GM18520 (cell line): ENCODE measurements around the gene SUDS3.
A peak's percentile ranks its signal among the peaks of the same experiment; 100 is the strongest.
"Not testable (repeated sequence)": the region's sequence is repeated elsewhere in the genome, so short reads cannot be mapped to it uniquely, and the experiment has no call there.

Experiments used
- ATAC-seq: cut with Tn5 transposase; IDR thresholded peaks from one replicate; pipeline ENCODE4 v1.9.1; 2021; ENCODE audit not compliant: unreplicated experiment

Gene SUDS3, protein sequence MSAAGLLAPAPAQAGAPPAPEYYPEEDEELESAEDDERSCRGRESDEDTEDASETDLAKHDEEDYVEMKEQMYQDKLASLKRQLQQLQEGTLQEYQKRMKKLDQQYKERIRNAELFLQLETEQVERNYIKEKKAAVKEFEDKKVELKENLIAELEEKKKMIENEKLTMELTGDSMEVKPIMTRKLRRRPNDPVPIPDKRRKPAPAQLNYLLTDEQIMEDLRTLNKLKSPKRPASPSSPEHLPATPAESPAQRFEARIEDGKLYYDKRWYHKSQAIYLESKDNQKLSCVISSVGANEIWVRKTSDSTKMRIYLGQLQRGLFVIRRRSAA

GRCh38 chr12:118376089-118377020 is at the start of gene SUDS3:
SUDS3 (plus strand) TSS chr12:118376555; CDS start chr12:118376692, 137 bp downstream.
- ATAC-seq, result peak; percentile 27

GRCh38 chr12:118326991-118327390 is 49.4 kb upstream of the SUDS3 start:
- no peak for ATAC-seq

GRCh38 chr12:118327391-118327790 is 49.0 kb upstream of the SUDS3 start:
- ATAC-seq, result no peak

- no peak for ATAC-seq
Measured at GRCh38 chr12:118328486-118329330, 47.6 kb upstream of the SUDS3 start.

DNA sequence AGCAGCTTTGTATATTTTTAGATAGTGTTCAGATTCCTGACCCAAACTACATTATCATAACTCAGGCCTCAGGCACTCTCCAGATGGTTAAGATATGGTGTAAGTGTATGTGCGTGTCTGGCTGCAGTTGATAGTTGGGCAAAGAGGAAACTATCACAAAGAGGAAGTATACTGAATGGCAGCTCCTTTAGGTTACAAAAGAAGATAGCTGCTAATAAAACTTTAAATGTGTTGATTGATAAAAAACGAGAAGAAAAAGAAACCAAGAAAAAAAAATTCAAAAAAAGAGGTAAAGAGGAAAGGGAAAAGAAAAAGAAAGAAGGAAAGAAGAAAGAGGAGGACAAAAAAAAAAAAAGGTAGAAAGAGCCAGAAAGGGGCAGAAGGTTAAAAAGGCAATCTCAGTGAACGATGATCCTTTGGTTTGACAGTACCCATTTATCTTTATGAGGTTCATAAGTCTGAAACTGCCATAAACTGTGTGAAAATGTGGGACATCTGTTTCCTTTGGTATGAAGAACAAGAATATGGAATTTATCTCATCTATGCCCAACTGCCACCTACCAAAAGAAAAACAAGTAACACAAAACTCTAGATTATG is 45.8 kb upstream of the SUDS3 start:
- ATAC-seq, result no peak

DNA sequence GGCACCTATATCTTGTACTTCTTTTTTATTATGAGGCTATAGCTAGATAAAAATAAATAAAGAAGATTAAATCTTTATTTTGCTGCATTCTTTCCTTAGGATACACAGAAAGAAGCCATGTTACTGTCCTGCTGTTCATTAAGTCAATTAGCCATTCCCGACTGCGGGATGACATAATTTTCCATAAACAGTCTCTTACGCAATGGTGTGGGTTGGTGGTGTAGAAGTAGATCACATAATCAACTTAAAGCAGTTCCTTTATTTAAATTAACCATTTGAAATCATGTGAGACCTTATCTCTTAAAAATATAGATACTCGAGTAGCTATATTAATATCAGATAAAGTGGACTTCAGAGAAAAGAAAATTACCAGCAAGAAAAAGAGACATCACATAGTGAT is 43.8 kb upstream of the SUDS3 start:
- ATAC-seq, result no peak

DNA sequence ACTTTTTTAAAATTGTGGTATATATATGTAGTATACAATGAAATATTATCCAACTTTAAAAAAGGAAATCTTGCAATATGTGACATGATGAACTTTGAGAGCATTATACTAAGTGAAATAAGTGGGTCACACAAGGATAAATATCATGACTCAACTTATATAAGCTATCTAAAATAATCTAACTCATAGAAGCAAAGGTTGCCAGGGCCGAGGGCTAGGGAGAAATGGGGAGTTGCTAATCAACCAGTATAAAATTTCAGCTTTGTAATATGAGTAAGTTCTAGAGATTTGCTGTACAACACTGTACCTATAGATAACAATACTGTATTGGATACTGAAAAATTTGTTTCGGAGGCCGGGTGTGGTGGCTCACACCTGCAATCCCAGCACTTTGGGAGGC is 42.1 kb upstream of the SUDS3 start:
- ATAC-seq, result no peak

- no peak for ATAC-seq
Measured at GRCh38 chr12:118334939-118335567, 41.3 kb upstream of the SUDS3 start.

- ATAC-seq, result no peak
Measured at GRCh38 chr12:118336123-118336522, 40.2 kb upstream of the SUDS3 start.

GRCh38 chr12:118337194-118337838 is 39.0 kb upstream of the SUDS3 start:
- ATAC-seq, result no peak

DNA sequence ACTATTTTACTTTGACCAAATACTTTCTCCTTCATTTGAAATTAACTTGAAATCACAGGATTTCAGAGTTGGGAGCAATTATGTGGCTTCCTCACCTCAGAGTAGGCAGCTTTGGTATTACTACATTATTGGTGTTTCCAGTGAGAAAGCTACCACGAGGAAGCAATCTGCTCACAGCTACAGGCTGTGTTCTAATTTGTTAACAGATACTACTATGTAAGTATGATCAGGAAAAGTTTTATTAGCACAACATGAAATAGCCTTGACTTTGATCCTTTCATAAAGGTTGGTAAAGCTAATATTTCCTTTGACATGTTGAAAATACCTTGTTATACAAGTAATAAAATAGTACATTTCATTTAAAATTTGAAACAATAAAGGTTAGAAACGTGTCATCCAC is 34.3 kb upstream of the SUDS3 start:
- no peak for ATAC-seq

DNA sequence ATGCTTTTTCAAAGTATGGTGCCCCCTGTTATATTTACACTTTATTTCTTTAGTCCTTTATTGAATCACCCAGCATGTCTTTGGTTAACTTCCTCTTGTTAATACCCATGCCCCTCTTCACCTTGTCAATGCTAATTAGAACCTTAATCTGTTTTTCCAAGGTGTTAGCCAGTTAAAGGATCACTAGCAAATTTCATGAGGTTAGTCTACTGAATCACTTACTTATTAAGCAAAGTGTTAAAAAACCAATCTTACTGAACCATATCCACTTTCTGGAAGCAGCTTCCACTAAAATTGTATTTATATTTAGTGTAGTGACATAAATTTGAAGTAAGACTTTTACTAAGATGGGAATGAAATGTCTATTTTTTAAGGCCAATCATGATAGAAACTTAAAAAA is 31.5 kb upstream of the SUDS3 start:
- no peak for ATAC-seq

GRCh38 chr12:118345355-118345754 is 31.0 kb upstream of the SUDS3 start:
- ATAC-seq, result no peak

DNA sequence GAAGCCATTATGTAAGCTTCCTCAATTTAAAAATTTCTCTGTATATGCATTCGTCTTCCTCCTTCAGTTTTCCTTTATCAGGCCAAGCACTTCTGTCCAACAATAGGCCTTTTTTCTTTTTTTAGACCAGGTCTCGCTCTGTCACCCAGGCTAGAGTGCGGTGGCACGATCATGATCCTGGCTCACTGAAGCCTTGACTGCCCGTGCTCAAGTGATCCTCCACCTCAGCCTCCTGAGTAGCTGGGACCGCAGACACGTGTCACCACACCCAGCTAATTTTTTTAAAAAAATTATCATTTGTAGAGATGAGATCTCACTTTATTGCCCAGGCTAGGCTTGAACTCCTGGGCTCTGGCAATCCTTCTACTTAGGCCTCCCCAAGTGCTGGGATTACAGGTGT is 29.5 kb upstream of the SUDS3 start:
- ATAC-seq, result no peak

- no peak for ATAC-seq
Measured at GRCh38 chr12:118347916-118348315, 28.4 kb upstream of the SUDS3 start.

- ATAC-seq, result no peak
Measured at GRCh38 chr12:118350908-118351559, 25.3 kb upstream of the SUDS3 start.

GRCh38 chr12:118353721-118354120 is 22.6 kb upstream of the SUDS3 start:
- ATAC-seq, result no peak

GRCh38 chr12:118354503-118354902 is 21.9 kb upstream of the SUDS3 start:
- ATAC-seq, result not testable (repeated sequence)

GRCh38 chr12:118354903-118355302 is 21.5 kb upstream of the SUDS3 start:
- ATAC-seq, result no peak
